ENCODE data around the gene EBP. TPM values are rescaled to one million over a fixed set of nuclear protein-coding genes. Genes with fewer than 3 reads are reported as not detected.
"Not testable (repeated sequence)": the region's sequence is repeated elsewhere in the genome, so short reads cannot be mapped to it uniquely, and the experiment has no call there.

Gene EBP
- total and polyA plus RNA-seq, 2 of the 8 experiments (the other 6 are each of a cell fraction or from before 2014, with no cell fraction given): 143 to 286 TPM

GRCh38 chrX:48523682-48524081, 2.1 kb downstream of the EBP start (continued):
- TF ChIP-seq MAX (IDR thresholded peaks at IDR 0.05) (no peak), NRF1 (IDR thresholded peaks at IDR 0.05; ENCODE audit: low read depth, low read length) (no peak), ATF2 (IDR thresholded peaks at IDR 0.05; ENCODE audit: low read length) (no peak), RNF2 (IDR thresholded peaks at IDR 0.05; ENCODE audit: borderline replicate concordance, low read depth, low read length, missing control alignments, poor library complexity, severe bottlenecking) (no peak), CBX8 (IDR thresholded peaks at IDR 0.05; ENCODE audit: borderline replicate concordance, low read depth, low read length) (no peak)

- H4K20me1 ChIP-seq (replicated peaks in 1 of 2; ENCODE audit: control insufficient read depth in 1 of 2, insufficient read depth in 2 of 2, low read length in 2 of 2); H3K14ac ChIP-seq (ENCODE audit: insufficient read length); H3K23me2 ChIP-seq (ENCODE audit: low read depth, low read length); H2BK120ac ChIP-seq (replicated peaks; ENCODE audit: low read depth, low read length); FAIRE-seq; CTCF ChIA-PET (ENCODE audit: partially characterized antibody); H2BK12ac ChIP-seq (ENCODE audit: low read depth, low read length); H3K56ac ChIP-seq (replicated peaks; ENCODE audit: insufficient read length, low read depth, low read length); H3K9ac ChIP-seq (replicated peaks in 1 of 4; ENCODE audit: extremely low read depth in 1 of 4, low read depth in 3 of 4, low read length in 3 of 4); H3K27me3 ChIP-seq (replicated peaks in 1 of 4; ENCODE audit: control insufficient read depth in 3 of 4, extremely low read depth in 1 of 4, insufficient read depth in 3 of 4, low read length in 3 of 4); H3K4ac ChIP-seq (replicated peaks; ENCODE audit: insufficient read length, low read depth, low read length); H3K4me2 ChIP-seq (ENCODE audit: insufficient read depth in 1 of 2, low read depth in 2 of 2, low read length in 2 of 2); H4K5ac ChIP-seq (ENCODE audit: insufficient read length, low read depth, low read length); H2BK15ac ChIP-seq (ENCODE audit: low read length); H4K8ac ChIP-seq (ENCODE audit: extremely low read depth, insufficient read depth, low read length); H3K79me2 ChIP-seq (ENCODE audit: control insufficient read depth in 1 of 2, insufficient read depth in 2 of 2, low read length in 2 of 2); H3K27ac ChIP-seq (ENCODE audit: low read depth, low read length); H4K91ac ChIP-seq (replicated peaks; ENCODE audit: insufficient read length, low read length); H2BK20ac ChIP-seq (ENCODE audit: low read length); H3K9me3 ChIP-seq (ENCODE audit: insufficient read depth in 2 of 2, low read depth in 1 of 2, low read length in 1 of 2); H2BK5ac ChIP-seq (ENCODE audit: low read depth, low read length); H3K4me3 ChIP-seq (ENCODE audit: extremely low read depth in 1 of 4, insufficient read depth in 2 of 4, low read depth in 3 of 4, low read length in 4 of 4); H3K18ac ChIP-seq (ENCODE audit: extremely low read depth, low read length); DNase-seq (ENCODE audit: low read depth in 1 of 2, low spot score in 2 of 2); H2AFZ ChIP-seq (ENCODE audit: low read length); H2AK5ac ChIP-seq (ENCODE audit: low read depth, low read length); H3K79me1 ChIP-seq (ENCODE audit: low read depth, low read length); H3K23ac ChIP-seq (ENCODE audit: insufficient read length); H3K4me1 ChIP-seq (replicated peaks in 1 of 4; ENCODE audit: control insufficient read depth in 3 of 4, insufficient read depth in 4 of 4, low read length in 3 of 4): not testable (repeated sequence)
- POLR2A ChIA-PET (ENCODE audit: partially characterized antibody): interaction anchor here (1.1 kb wide), 1 partner anchor 49 kb away, joined by 3 read pairs; the partner anchor contains the start of gene RBM3
- peaks cover 3 to 42% (median 28%) of the 10 kb centered on the region in 4 experiments for H3K36me3 ChIP-seq (ENCODE audit: control insufficient read depth in 2 of 4, insufficient read depth in 4 of 4, low read length in 3 of 4)
- WGBS, 2 experiments (ENCODE audit: extremely low coverage in 1 of 2, insufficient coverage in 1 of 2, insufficient read length in 1 of 2, insufficient replicate concordance in 2 of 2, low coverage in 1 of 2, low lambda C conversion rate in 2 of 2, missing lambda C conversion rate in 1 of 2): 100% methylated on average over 3 of the region's 8 CpGs; no CpG with 5 or more reads in 1 of the 2 experiments
Observed at GRCh38 chrX:48525853-48526252, 4.2 kb downstream of the EBP start.
